GM12892 (cell line): Measurements from ENCODE around the gene OR1G1. TPM values are rescaled to one million over a fixed set of nuclear protein-coding genes. Genes with fewer than 3 reads are reported as not detected.
"Not testable (repeated sequence)": the region's sequence is repeated elsewhere in the genome, so short reads cannot be mapped to it uniquely, and the experiment has no call there.

Experiments
- DNase-seq: peaks from one replicate; pipeline ENCODE4 v3.0.0; 2011; ENCODE audit not compliant: insufficient read length
- FAIRE-seq: peaks from 2 replicates; lab custom pipeline; 2011; peaks lifted over from hg19 to GRCh38; lab: Jason Lieb, UNC
- POLR2A ChIP-seq: IDR thresholded peaks from 2 replicates; pipeline ENCODE4 v1.6.1; 2011; ENCODE audit warnings: low read depth, low read length, control low read depth
- POLR2AphosphoS5 ChIP-seq: IDR thresholded peaks from 2 replicates; pipeline ENCODE4 v1.6.1; 2011; ENCODE audit warnings: low read depth, low read length, control low read depth
- TAF1 ChIP-seq: IDR thresholded peaks from 2 replicates; pipeline ENCODE4 v1.6.1; 2011; ENCODE audit warnings: low read depth, mild to moderate bottlenecking, control low read depth, low read length, borderline replicate concordance
- polyA plus RNA-seq: library from polyadenylated mRNA; unstranded; fragments of >200 nt; gene quantifications from one replicate; pipeline ENCODE4 v1.2.1, GENCODE V29; 2012; ENCODE audit warnings: missing spikeins, inconsistent platforms; ENCODE audit not compliant: missing spikeins

Gene OR1G1
- polyA plus RNA-seq: not detected

DNA sequence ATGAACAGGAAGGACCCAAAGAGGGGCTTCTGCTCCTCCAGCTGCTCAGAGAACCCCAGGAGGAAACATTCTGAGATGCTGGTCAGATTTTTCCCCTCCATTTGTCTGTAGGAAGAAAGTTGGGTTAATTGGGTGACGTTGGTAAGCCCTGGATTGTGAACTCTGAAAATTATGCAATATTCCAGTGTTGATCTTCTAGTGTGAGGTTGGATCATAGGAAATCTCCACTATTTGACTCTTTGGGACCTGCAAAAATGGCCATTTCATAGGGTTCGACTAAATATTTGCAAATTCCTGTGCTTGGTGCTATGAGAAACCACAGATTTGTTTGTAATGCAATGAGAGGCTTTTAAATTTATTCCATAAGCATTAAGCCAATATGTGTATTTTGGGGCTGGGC is at the start of gene OR1G1:
Gene OR1G1 (minus strand): TSS at position 101 of the 400 bp plus-strand sequence. CDS start 0 bp downstream, at position 101.
- DNase-seq: no peak
- TF ChIP-seq TAF1 (no peak), POLR2AphosphoS5 (no peak), POLR2A (no peak)
- no peak for FAIRE-seq

DNA sequence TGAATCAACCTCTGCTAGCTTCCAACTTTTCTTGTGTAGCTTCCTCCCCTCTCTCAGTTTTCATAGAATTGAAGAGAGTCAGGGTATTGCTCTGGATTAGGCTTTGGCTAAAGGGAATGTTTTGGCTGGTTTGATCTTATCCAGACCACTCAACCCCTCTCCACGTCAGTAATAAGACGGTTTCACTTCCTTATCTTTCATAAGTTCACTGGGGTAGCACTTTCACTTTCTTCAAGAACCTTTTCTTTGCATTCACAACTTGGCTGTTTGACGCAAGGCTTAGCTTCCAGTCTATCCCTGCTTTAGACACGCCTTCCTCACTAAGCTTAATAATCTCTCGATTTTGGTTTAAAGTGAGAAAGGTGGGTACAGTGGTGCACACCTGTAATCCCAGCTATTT is 40.2 kb upstream of the OR1G1 start:
- no peak for FAIRE-seq
- TF ChIP-seq POLR2AphosphoS5: no peak
- TF ChIP-seq TAF1: no peak
- TF ChIP-seq POLR2A: no peak
- no peak for DNase-seq

DNA sequence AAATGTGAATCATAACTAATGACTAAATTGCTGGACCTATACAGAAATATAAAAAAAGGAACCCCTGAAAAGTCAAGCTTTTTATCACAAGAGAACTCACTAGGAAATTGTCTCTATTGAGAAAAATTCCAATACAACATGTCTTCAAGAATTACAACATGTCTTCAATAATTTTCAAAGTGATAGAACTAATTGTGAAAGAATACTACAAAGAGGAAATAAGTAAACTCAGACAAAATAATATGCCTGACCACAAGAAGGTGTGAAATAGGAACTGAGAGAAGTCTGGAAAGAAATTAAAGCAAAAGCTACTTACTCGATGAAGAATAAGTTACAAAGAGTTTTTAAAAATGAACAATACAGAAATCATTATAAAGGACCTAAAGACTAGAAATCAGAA is 29.9 kb upstream of the OR1G1 start:
- FAIRE-seq (no peak), DNase-seq (no peak)
- no peak for TF ChIP-seq POLR2AphosphoS5
- TF ChIP-seq POLR2A: no peak
- no peak for TF ChIP-seq TAF1

DNA sequence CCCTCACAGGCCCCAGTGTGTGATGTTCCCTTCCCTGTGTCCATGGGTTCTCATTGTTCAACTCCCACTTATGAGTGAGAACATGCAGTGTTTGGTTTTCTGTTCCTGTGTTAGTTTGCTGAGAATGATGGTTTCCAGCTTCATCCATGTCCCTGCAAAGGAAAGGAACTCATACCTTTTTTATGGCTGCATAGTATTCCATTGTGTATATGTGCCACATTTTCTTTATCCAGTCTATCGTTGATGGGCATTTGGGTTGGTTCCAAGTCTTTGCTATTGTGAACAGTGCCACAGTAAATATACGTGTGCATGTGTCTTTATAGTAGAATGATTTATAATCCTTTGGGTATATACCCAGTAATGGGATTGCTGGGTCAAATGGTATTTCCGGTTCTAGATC is 10.1 kb upstream of the OR1G1 start:
- not testable (repeated sequence) for FAIRE-seq, DNase-seq

DNA sequence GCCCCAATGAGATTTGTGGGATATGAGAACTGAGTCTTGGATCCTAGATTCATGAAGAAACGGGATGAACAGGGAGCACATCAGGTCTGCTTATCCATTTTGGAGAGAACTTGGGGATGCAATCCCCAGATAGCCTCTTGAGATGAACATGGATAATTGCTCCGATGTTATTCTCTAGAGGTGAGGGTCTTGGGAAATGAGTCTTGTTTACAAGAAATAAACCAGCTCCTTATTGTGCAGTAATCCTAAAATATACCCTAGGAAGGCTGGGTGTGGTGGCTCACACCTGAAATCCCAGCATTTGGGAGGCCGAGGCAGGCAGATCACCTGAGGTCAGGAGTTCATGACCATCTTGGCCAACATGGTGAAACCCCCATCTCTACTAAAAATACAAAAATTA is 23.0 kb downstream of the OR1G1 start, which contains the start of gene OR1D2:
Gene OR1D2 (minus strand): TSS at position 101 of the 400 bp plus-strand sequence. CDS start 11,426 bp downstream, outside the sequence.
- no peak for DNase-seq
- no peak for FAIRE-seq
- TF ChIP-seq POLR2AphosphoS5 (no peak), TAF1 (no peak), POLR2A (no peak)
